NCI-H1092 treated with DMSO at 0.1 percent for 48 hours (cell line): ENCODE measurements around the gene SORBS2.

Experiments
- DNase-seq: peaks from one replicate; lab custom pipeline; 2025; lab: John Stamatoyannopoulos, UW

SORBS2 gene

GRCh38 chr4:185800266-185800945 lies 11.6 kb downstream of the SORBS2 start:
- DNase-seq: no peak

GRCh38 chr4:185799442-185799841 lies 12.6 kb downstream of the SORBS2 start:
- no peak for DNase-seq

- DNase-seq: no peak
Observed at GRCh38 chr4:185797596-185798338, 14.2 kb downstream of the SORBS2 start.

- DNase-seq: no peak
Observed at GRCh38 chr4:185797018-185797417, 15.0 kb downstream of the SORBS2 start.

GRCh38 chr4:185796176-185796575 lies 15.8 kb downstream of the SORBS2 start:
- DNase-seq: no peak

GRCh38 chr4:185794637-185795036 lies 17.4 kb downstream of the SORBS2 start:
- no peak for DNase-seq

- DNase-seq: no peak
Observed at GRCh38 chr4:185793716-185794115, 18.3 kb downstream of the SORBS2 start.

GRCh38 chr4:185793116-185793485 lies 18.9 kb downstream of the SORBS2 start:
- DNase-seq: no peak

GRCh38 chr4:185792384-185793115 lies 19.4 kb downstream of the SORBS2 start:
- DNase-seq: no peak

GRCh38 chr4:185787926-185788679 lies 23.9 kb downstream of the SORBS2 start:
- peak; percentile 81 for DNase-seq

- no peak for DNase-seq
Observed at GRCh38 chr4:185786422-185786821, 25.6 kb downstream of the SORBS2 start.

- DNase-seq: no peak
Observed at GRCh38 chr4:185783574-185783973, 28.4 kb downstream of the SORBS2 start.

- no peak for DNase-seq
Observed at GRCh38 chr4:185782523-185782922, 29.5 kb downstream of the SORBS2 start.

GRCh38 chr4:185781555-185782215 lies 30.3 kb downstream of the SORBS2 start:
- DNase-seq: no peak

GRCh38 chr4:185780472-185780871 lies 31.5 kb downstream of the SORBS2 start:
- no peak for DNase-seq

GRCh38 chr4:185779517-185779916 lies 32.5 kb downstream of the SORBS2 start:
- DNase-seq: no peak

GRCh38 chr4:185778307-185778706 lies 33.7 kb downstream of the SORBS2 start:
- DNase-seq: no peak

GRCh38 chr4:185775792-185776555 lies 36.0 kb downstream of the SORBS2 start:
- DNase-seq: no peak

GRCh38 chr4:185774845-185775680 lies 36.9 kb downstream of the SORBS2 start:
- DNase-seq: no peak

GRCh38 chr4:185774131-185774653 lies 37.8 kb downstream of the SORBS2 start:
- no peak for DNase-seq
